Measurements from ENCODE around the gene USP34.
"Not testable (repeated sequence)": the region's sequence is repeated elsewhere in the genome, so short reads cannot be mapped to it uniquely, and the experiment has no call there.

The USP34 gene

DNA sequence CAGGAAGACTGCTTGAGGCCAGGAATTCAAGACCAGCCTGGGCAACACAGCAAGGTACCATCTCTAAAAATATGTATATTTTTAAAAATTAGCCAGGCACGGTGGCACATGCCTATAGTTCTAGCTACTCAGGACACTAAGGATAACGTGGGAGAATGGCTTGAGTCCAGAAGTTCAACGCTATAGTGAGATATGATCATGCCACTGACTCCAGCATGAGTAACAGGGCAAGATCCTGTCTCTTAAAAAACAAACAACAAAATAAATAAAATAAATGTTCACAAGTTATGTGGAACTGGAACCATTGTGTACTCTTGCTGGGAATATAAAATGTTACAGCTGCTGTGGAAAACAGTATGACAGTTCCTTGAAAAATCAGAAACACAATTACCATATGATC is 47.2 kb downstream of the USP34 start:
- no peak for DNase-seq (ENCODE audit: low read depth in 3 of 3)

DNA sequence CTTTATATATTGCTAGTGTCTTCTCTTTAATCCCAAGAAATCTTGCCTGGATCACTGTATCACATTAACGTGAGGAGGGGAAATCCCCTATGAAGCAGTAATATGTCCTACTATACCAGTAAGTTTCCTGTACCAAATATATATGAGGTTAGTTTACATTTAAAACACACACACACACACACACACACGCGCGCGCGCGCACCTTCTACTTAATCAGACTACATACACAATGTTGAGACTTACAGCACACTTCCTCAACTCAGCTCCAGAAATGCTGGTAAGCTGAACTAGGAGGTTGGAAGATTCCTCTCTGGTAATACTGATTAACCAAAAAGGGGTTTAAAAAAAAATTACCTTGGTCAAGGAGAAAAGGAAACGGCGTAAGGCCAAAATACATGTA is 49.3 kb downstream of the USP34 start:
- DNase-seq (ENCODE audit: low read depth in 3 of 3), result no peak

DNA sequence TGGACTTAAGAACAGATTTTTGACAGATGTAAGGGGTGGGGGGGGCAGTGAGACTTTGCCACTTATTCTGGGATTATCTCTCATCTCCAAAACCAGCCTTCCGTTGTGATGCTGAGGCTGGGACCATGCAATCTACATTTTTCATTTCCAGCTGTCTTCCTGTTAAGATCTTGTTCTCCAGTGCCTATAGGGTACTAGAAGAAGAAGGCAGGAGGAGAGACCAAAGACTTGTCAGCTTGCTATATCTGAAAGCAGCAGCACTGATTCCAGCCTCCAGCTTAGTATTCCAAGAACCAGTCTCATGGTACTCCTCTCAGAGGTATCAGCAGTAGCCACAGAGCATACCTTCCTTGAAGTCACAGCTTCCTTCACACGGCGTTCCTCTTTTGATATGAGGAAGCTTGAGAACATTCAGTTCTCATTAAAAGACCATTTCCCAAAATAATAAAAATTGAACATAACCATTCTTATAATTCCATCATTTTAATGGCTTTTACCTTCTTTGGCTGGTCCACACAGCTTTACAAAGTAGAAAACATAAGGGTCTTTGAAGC is 49.8 kb downstream of the USP34 start:
- no peak for DNase-seq (ENCODE audit: low read depth in 3 of 3)

DNA sequence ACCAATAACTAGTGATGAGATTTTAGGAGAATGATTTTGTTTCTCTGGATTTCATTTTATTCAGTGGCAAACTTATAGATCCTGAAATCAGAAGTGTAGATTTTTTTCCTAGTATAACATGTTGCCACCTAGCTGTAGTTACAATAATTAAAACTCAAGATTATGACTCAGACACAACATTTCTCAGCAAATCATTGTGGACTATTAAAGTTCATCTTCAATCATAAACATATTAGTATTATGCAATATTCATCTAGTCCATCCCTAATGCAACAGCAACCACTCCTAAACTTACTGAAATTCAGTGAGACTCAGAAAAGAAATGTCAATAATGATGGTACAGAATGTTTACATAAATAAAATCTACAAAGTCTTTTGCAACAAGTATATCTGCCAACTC is 51.3 kb downstream of the USP34 start:
- no peak for DNase-seq (ENCODE audit: low read depth in 3 of 3)

DNA sequence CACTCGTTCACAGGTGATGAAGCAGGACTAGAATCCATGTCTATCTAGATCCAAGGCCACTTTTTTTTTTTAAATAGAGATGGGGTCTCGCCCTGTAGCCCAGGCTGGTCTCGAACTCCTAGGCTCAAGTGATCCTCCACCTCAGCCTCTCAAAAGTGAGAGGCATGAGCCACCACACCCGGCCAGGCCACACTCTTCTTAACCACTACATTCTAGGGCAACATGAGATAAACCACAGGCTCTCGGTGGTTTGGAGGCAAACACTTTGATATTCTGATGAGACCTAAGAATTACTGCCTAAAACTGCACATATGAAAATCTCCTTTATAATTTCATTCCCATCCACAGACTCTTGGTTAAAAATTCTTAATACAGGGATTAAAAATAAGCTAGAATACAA is 51.8 kb downstream of the USP34 start:
- no peak for DNase-seq (ENCODE audit: low read depth in 3 of 3)

DNA sequence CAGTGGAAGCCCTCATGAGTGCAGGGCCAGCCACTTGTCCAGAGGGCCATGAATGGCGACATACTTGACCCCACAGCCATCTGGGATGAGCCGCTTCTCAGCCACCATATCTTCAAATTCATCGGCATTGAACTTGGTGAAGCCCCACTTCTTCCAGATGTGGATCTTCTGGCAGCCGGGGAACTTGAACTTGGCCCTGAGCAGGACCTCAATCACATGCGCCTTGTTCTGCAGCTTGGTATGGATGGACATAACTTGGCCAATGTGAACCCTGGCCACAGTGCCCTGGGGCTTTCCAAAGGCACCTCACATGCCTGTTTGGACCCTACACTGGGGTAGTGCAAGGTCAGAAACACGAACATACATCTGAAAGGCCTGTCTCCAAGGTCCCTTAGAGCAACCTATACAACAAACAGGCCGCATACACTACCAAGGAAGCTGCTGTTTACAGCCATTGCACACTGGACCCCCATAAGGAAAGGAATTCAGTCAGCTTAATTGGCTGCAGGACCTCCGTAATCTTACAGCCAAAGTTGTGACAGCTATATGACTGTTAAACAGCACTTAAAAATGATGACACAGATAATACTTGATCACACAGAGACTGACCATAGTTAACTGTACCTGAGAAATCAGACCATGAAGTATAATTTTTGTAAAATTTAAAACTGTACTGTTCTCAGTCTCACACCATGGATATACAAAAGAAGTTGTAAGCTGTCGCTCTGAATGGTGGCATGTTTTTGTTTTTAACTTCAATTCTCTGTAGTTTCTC is 53.8 kb downstream of the USP34 start:
- DNase-seq (ENCODE audit: low read depth in 3 of 3), result no peak

DNA sequence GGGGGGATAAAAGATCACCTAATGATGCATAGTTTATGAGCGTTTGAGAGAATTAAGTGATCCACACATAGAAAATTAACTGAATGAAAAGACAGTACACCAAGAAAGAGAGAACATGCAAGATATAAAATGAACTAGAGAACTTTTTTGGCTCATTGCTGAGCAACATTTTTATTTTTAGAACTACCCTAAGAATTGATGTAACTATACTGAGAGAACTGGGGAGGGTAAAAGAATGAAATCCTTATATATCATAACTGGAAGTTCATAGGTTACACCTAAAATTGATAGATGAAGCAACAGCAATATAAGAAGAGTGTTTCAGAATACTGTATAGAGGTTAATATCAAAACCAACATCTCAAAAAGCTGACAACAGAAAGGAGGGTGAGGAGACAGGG is 55.6 kb downstream of the USP34 start:
- no peak for DNase-seq (ENCODE audit: low read depth in 3 of 3)

DNA sequence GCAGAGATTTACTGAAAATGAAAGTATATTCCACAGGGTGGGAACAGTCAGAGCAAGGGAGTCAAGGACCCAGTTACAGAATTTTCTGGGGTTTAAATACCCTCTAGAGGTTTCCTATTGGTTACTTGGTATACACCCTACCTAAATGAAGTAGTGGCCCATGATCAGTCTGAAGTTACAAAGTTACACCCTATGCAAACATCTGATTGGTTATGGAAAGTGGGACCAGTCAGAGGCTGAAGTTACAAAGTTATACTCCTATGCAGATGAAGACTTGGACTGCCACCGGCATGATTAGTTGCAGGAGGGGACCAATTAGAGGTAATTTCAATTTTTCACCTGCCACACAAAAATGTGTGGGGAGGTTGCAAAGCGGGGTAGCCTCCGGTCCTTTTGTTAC is 56.2 kb downstream of the USP34 start:
- DNase-seq (ENCODE audit: low read depth in 3 of 3), result no peak

DNA sequence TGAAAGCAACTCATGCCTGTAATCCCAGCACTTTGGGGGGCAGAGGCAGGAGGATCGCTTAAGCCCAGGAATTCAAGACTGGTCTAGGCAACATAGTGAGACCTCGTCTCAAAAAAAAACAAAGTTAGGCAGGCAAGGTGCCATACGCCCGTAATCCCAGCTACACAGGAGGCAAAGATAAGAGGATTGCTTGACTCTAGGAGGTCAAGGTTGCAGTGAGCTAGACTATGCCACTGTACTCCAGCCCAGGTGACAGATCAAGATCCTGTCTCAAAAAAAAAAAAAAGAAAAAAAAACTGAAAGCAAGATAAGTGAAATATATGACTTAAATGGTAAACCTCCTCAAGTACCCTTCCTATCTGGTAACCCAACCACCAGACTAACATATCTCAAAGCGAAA is 59.8 kb downstream of the USP34 start:
- no peak for DNase-seq (ENCODE audit: low read depth in 3 of 3)

DNA sequence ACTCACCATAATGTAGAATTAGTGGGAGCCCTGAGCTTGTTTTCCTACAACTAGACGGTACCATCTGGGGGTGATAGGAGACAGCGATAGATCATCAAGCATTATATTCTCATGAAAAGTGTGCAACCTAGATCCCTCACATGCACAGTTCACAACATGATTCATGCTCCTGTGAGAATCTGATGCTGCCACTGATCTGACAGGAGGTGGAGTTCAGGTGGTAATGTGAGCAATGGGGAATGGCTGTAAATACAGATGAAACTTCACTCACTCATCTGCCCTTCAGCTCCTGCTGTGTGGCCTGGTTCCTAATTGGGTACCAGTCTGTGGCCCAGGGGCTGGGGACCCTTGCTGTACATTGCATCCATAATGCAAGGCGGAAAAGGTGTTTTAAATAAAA is 60.7 kb downstream of the USP34 start:
- no peak for DNase-seq (ENCODE audit: low read depth in 3 of 3)

DNA sequence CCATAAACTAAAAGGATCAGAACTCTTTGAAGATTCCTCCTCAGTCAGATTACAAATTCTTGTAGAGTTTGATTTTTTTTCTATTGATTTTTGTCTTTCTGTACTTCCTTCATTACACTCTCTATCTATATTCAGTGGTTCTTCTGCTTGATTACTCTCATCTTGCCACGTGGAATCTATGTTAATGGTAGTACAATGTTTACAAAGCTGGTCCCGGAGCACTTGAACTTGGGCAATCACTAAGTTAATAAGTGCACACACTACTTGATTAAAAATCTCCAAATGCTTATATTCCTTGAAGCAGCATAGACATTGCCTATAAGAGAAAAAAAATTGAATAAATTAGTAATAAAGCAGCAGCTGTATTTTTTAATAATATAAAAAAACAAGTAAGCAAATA is 65.1 kb downstream of the USP34 start:
- no peak for DNase-seq (ENCODE audit: low read depth in 3 of 3)

DNA sequence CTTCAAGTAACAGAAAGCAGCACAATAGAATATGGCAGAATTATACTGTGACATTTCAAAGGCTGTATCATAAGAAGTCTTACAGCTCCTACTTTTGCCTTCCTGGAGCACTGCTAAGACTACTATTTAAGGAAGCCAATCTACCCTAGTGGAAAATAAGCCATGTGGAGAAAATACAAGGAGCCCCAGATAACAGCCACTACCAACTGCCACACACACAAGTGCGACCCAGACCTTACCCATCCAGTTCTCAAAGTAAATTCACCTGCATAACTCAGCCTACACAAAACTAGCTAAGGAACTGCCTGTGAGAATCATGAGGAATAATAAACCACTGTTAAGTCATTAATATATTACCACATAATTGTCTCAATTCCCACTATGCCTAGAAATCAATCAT is 66.4 kb downstream of the USP34 start:
- no peak for DNase-seq (ENCODE audit: low read depth in 3 of 3)

DNA sequence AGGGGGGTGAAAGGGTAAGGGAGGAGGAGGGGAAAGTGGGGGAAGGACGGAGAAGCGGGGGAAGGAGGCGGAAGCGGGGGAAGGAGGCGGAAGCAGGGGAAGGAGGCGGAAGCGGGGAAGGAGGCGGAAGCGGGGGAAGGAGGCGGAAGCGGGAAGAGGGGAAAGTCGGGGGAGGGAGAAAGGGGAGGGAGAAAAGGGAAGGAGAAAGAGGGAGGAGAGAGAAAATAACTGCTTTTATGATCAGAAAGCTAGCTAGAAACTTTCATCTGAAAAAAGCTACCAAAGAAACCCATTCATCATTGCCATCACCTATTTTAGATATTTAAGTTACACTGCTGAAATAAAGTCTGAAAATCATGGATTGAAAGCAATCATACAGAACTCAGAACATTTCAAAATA is 72.5 kb downstream of the USP34 start:
- DNase-seq (ENCODE audit: low read depth in 3 of 3), result no peak

DNA sequence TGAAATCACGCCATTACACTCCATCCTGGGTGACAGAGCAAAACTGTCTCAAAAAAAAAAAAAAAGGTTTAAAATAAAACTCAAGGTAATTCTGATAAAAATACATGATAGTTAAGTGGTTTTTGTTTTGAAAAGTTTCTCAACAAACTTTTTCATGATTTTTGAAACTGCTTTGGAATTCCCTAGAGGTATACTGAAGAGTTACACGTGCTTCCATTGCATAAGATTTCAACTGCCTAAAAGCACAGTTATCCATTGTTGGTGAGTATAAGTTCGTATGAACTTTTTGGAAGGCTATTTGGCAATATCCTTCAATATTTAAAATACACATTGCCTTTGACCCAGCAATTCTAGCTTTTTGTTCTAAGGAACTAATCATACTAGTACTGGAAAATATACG is 74.9 kb downstream of the USP34 start:
- DNase-seq (ENCODE audit: low read depth in 3 of 3), result no peak

DNA sequence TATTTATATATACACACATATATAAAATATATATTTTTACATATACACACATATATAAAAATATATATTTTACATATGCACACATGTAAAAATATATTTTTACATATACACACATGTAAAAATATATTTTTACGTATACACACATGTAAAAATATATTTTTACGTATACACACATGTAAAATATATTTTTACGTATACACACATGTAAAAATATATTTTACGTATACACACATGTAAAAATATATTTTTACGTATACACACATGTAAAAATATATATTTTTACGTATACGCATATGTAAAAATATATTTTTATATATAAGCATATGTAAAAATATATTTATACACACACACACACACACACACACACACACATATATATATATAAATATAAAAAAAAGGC is 83.3 kb downstream of the USP34 start:
- not testable (repeated sequence) for DNase-seq (ENCODE audit: low read depth in 3 of 3)

DNA sequence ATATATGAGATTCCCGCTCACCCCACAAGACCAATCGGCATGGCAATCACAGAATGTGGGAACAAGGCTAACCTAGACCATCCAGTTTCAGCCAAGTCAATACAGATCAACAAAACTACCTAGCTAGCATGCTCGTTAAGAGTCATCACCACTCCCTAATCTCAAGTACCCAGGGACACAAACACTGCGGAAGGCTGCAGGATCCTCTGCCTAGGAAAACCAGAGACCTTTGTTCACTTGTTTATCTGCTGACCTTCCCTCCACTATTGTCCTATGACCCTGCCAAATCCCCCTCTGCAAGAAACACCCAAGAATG is 90.0 kb downstream of the USP34 start:
- DNase-seq (ENCODE audit: low read depth in 3 of 3), result not testable (repeated sequence)

DNA sequence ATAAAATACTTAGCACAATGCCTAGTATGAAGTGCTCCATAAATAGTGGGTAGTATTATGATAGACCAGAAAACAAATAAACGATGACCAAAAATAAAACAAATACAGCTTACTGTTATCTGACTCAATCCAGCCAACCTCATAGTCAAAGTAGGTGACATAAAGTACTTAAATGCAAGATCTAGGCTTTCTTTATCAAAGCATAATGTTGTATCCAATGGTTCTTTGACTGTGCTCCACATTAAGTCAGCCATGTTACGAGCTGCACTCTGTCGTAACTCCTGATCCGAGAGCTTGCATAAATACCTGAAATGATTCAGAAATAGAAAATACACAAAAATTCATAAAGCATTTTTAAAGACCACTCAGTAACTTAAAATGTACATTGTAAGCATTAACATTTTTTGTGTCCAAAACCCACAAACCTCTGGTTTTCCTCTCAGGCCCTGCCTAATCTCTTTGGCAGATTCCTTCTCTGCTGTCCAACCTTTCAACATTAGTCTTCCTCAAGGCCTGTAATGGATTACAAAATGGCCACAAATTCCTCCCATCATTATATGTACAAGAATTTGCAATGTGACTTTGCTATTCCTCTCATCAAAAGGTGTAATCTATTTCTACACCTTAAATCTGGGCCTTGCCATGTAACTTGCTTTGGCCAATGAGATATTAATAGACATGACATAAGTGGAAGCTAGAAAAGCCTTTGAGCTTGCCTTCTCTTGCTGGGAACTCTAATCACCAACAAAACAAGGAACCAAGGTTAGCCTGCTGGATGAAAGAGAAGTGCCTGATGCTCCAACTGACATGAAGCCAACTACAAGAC is 90.6 kb downstream of the USP34 start:
- no peak for DNase-seq (ENCODE audit: low read depth in 3 of 3)

DNA sequence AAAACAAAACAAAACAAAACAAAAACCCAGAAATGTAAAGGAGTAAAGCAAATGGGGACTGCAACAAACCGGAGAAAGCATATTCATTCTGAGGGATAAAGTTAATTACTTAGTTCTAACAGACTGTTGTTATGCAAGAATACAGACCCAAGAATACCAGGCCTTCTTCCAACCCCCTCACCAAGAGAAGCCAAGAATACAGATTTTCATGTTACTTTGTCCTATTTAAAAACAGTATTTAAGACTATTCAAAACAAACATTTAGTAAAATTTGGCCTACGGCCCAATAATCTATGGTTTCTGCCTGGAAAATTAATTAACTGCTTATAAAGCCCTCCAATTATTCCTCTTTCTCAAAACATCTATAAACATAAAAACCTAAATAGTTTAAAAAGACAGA is 91.4 kb downstream of the USP34 start:
- no peak for DNase-seq (ENCODE audit: low read depth in 3 of 3)

DNA sequence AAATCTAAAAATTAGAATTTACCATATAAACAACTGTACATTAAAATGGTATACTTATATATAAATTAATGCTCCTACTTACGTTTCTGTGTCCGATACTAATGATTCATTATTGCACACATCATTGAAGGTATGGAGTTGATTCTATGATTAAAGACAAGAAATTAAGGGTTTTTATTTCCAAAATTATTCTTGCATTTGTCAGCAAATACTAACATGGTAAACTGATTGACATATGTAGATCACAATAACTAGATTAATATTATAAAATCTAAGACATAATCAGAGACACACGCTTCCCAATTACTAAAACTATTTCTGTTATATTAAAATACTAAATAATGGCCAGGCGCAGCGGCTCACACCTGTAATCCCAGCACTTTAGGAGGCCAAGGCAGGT is 92.6 kb downstream of the USP34 start:
- DNase-seq (ENCODE audit: low read depth in 3 of 3), result no peak

DNA sequence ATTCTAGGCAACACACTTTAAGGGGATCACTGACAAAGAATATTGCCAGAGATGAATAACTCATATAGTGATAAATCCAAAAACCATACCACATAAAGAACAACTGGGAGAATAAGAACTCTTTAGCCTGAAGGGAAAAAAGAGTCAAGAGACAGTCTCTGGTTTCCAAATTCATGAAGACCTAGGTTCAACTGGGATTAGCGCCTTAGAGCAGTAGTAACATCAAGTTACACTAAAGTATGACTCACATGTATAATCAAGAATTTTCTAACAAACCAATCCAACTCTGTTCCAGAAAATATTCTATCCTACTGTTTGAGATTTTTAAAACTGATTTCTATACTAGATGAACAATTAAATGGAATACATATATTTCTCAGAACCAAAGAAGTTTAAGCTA is 93.8 kb downstream of the USP34 start:
- DNase-seq (ENCODE audit: low read depth in 3 of 3), result no peak

DNA sequence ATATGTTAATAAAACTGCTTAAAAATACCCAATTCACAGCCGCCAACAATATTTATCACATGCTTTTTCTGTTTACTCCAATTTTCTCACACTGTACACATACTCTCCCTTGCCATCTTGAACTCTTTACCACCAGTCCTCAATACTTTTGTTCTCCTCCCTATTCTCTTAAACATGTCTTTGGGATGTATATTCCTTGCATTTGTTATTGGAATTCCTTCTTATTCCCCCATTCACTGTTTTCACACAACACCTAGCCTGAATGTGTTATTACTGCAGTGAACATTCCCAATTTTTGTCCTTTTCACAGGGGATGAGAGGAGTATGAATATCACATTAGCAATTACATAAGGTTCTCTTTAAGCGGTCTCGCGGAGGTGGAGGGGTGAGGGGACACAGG is 94.7 kb downstream of the USP34 start:
- DNase-seq (ENCODE audit: low read depth in 3 of 3), result no peak

DNA sequence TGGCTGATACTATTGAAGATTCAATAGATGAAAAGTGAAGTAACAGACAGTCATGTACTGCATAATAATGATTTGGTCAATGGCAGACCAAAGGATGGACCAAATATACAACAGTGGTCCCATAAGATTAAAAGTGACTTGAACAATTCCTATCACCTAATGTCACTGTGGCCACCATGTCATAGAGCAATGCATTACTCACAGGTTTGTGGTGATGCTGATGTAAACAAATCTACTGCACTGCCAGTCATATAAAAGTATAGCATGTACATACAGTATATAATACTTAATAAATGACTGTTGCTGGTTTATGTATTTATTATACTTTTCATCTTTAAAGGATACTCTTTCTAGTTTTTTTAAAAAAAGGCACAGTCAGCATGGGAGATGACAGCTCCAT is 99.9 kb downstream of the USP34 start:
- no peak for DNase-seq (ENCODE audit: low read depth in 3 of 3)
